Activated effector memory CD4-positive, alpha-beta T cell treated with Interleukin-2 at 50 U/mL for 16 hours (primary cell): Measurements from ENCODE around the gene ACACA.
A peak's percentile ranks its signal among the peaks of the same experiment; 100 is the strongest.
"Not testable (repeated sequence)": the region's sequence is repeated elsewhere in the genome, so short reads cannot be mapped to it uniquely, and the experiment has no call there.

Experiments used
- DNase-seq: peaks from one replicate; pipeline ENCODE4 v3.0.0-alpha.2; 2020

The ACACA gene

GRCh38 chr17:37392024-37392590 is 14.5 kb downstream of the ACACA start:
- DNase-seq = no peak

GRCh38 chr17:37391146-37391545 is 15.5 kb downstream of the ACACA start:
- DNase-seq = no peak

- no peak for DNase-seq
Observed at GRCh38 chr17:37389160-37389559, 17.5 kb downstream of the ACACA start.

- no peak for DNase-seq
Observed at GRCh38 chr17:37388266-37388665, 18.4 kb downstream of the ACACA start.

GRCh38 chr17:37386462-37386861 is 20.2 kb downstream of the ACACA start:
- no peak for DNase-seq

- DNase-seq = no peak
Observed at GRCh38 chr17:37385474-37385990, 21.1 kb downstream of the ACACA start.

- no peak for DNase-seq
Observed at GRCh38 chr17:37384560-37385149, 22.0 kb downstream of the ACACA start.

- DNase-seq = no peak
Observed at GRCh38 chr17:37382056-37382455, 24.6 kb downstream of the ACACA start.

- no peak for DNase-seq
Observed at GRCh38 chr17:37375706-37376105, 30.9 kb downstream of the ACACA start, which contains the start of gene C17orf78. Gene C17orf78 (plus strand): TSS chr17:37375985. CDS start chr17:37376093, 108 bp downstream.

GRCh38 chr17:37373530-37374159 is 33.0 kb downstream of the ACACA start:
- DNase-seq = peak; percentile 33

- DNase-seq = no peak
Observed at GRCh38 chr17:37368577-37368976, 38.1 kb downstream of the ACACA start.

GRCh38 chr17:37365589-37365988 is 41.0 kb downstream of the ACACA start:
- no peak for DNase-seq

- DNase-seq = no peak
Observed at GRCh38 chr17:37361543-37361942, 45.1 kb downstream of the ACACA start.

GRCh38 chr17:37360632-37361031 is 46.0 kb downstream of the ACACA start:
- no peak for DNase-seq

- DNase-seq = no peak
Observed at GRCh38 chr17:37359682-37360188, 46.9 kb downstream of the ACACA start.

- peak; percentile 81 for DNase-seq
Observed at GRCh38 chr17:37358830-37359681, 47.6 kb downstream of the ACACA start.

GRCh38 chr17:37358098-37358829 is 48.4 kb downstream of the ACACA start:
- no peak for DNase-seq

- not testable (repeated sequence) for DNase-seq
Observed at GRCh38 chr17:37356796-37357569, 49.7 kb downstream of the ACACA start.

- not testable (repeated sequence) for DNase-seq
Observed at GRCh38 chr17:37346863-37347402, 59.7 kb downstream of the ACACA start.

GRCh38 chr17:37344519-37344918 is 62.1 kb downstream of the ACACA start:
- DNase-seq = no peak

- no peak for DNase-seq
Observed at GRCh38 chr17:37342589-37342988, 64.0 kb downstream of the ACACA start.
